TTC549 (cell line): ENCODE data around the gene ZBTB48.

Experiments used
- FAIRE-seq: peaks from 2 replicates; lab custom pipeline; 2012; peaks lifted over from hg19 to GRCh38; lab: Jason Lieb, UNC

Gene ZBTB48

DNA sequence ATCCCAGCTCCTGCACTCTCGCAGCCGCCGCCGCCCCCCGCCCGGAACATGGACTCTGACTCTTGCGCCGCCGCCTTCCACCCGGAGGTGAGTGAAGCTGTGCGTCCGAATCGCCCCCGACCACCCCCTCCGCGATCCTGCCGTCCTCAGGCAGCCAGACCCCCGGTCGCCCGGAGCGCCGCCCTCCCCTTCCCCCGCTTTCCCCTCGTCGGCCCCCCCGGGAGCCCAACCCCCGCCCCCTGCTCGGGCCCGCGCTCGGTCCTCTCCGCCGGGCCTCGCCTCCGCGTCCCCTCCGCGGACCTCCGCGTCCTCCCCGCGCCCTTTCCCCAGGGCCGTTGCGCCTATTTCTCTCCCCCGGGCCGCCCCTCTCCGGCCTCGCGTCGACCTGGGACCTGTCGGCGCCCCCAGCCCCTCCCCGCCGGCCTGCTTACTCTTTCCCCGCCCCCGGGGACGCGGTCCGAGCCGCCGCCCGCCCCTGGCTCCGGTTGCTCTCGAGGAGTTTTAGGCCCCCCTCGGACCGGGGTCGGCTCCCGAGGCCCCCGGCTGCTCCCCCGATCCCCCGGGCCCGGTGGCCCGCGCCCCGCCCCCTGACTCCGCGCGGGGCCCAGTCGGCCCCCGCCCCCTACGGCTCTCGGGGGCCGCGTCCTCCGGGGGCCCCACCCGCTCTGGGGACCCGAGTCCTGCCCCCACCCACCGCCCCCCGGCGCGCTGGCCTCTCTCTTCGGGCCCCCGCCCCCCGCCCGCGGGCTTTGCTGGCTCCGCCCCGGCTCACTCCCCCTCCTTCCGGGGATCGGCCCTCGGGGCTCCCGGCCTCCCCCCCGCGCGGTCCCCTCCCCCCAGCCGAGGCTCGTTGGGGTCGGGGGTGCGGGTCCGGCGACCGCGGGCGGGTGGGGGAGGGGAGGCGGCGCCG, 34.5 kb downstream of the ZBTB48 start:
- no peak for FAIRE-seq

DNA sequence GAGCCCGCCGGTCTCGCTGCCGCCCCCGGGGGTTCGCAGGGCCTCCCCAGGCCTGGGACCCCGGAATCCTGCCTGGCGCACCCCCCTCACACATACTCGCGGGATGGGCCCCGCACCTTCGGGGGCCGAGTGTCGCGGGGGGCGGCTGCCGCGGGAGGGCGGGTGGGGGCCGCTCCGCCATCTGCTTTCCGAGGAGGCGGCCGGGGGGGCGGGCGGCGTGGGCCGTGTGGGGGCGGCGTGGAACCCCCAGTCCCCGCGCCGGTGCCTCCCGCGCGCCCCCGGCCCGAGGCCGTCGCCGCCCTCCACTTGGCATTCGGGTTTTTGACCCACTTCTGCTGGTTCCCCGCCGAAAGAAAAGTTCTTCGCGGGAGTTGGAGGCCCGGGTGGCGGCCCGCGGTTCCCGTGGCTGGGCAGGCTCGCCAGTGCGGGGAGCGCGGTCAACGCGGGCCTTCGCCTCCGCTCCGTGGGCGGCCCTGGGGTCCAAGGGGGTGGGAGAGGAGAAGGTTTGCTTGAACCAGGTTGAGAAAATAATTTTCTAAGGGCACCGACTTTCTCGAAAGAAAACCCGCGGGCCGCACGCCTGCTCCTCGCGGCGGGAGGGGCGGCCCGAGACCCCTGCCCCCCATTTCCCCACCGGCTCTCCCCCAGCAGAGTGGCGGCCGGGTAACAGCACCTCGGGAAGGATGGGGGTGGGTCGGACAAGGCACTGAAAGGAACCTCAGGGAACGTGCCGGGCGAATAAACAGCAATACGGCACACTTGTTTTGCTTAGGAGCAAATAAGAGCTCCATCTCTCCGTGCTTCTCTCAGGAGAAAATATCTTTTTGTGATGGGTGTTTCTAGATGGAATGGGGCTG, 35.4 kb downstream of the ZBTB48 start:
- FAIRE-seq: no peak

DNA sequence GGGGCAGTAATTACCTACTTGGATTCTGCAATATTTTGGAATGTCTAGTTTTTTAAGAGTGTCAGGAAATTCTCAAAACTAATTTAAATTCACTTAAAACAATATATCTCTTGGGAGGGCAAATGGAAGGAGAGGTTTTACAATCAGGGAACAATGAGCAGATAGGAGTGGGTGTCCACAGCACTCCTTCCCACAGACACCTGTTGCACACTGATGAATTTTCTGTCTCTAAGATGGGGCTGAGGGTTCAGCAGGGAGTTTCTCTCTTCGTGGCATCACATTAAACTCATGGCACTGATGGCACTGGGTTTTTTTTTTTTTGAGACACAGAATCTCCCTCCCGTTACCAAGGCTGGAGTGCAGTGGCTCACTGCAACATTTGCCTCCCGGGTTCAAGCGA, 39.3 kb downstream of the ZBTB48 start:
- no peak for FAIRE-seq

DNA sequence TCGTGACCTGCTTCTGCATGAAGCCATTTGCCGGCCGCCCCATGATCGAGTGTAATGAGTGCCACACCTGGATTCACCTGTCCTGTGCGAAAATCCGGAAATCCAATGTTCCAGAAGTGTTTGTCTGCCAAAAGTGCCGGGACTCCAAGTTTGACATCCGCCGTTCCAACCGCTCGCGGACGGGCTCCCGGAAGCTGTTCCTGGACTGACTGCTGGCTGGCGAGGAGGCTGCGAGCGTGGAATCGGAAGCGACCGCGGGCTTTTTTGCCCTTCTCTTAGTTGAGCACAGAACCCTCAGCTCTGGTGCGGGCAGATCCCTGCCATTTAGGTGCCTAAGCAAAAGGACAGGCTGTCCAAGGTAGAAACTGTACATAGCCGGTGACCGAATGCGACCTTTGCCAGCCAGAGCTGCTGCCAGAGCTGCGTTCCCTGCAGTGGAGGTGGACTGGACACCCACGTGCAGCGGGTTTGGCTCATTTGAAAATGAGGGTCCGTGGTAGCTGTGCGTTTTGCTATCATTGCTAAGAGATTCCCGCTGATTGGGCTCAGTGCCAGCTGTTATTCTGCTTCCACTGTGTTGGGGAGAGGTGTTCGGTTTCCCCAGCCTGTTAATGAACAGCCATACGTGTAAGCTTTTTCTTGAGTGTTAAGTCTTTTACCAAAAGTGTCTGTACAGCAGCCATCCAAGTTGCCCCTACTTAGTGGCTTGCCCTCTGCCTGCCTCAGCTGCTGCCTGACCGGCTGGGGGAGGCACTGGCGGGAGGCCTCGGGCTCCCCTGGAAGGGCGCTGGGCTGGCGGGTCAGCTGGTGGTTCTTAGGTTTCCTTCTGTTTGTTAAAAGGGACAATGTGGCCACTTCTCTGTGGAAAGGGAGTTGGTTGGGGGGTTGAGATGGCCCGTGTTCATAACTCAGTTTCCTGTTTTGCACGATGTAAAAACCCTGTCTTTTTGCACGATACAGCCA, 41.9 kb downstream of the ZBTB48 start:
- FAIRE-seq: no peak

DNA sequence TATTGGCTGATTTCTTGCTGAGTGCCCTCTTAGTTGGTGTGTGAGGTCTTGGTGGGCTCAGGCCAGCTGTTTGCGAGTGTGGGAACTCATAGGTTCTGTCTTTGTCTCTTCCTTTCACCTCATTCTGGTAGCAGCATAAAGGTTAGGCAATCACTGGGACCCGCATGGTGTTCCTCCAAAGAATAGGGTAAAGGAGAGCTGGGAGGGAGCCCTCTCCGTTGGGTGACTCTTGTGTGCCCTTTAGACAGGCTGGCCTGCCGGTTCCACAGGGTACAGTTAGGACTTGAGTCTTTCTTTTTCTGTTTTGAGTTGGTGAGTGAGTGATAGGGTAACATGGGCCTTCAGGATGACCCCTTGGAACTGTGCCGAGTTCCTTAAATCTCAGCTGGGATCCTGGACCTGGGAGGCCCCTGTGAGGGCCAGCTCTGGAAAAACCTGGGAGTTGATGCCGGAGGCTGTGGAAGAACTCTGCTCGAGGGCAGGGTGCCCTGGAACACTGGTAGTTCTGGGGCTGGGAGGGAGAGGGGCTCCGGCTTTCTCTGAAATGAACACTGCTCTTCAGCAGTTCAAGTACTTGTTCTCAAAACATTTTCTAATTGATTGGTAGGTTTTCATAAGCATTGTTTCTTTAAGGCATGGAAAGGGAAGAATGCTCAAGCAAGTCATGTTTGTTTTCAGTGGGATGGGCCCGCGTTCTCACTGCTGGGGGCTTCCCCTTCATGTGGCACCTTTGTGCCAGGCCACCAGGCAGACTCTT, 42.8 kb downstream of the ZBTB48 start:
- FAIRE-seq: no peak

DNA sequence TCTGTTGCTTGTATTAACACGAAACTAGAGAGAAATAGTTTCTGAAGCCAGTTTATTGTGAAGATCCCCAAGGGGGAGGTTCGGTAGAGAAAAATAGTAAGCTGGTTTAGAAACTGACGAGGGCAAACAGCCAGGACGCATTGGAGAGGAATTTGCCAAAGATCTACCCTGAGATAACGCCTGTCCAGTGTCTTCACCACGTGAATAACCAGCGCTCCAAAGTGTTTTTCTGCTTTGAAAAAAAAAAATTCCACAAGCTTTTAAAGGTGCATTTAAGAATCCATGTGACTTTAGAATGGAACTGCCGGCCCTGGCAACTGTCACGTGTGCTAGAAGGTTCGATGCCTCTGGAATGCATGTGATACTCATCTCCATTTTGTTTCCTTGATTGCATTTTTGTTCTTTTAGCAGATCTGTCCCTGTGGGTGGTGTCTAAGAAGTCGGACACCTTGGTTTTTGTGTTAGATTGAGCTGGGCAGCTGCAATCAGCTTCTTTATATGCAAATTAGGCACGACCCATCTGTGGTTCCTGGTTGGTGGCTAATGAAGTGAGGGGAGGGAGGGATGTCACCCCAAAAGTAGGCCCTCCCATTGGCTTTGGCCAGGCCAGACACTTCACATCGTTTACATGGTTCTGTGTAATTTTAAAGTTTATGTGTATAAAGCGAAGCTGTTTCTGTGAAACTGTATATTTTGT, 43.6 kb downstream of the ZBTB48 start:
- FAIRE-seq: no peak

DNA sequence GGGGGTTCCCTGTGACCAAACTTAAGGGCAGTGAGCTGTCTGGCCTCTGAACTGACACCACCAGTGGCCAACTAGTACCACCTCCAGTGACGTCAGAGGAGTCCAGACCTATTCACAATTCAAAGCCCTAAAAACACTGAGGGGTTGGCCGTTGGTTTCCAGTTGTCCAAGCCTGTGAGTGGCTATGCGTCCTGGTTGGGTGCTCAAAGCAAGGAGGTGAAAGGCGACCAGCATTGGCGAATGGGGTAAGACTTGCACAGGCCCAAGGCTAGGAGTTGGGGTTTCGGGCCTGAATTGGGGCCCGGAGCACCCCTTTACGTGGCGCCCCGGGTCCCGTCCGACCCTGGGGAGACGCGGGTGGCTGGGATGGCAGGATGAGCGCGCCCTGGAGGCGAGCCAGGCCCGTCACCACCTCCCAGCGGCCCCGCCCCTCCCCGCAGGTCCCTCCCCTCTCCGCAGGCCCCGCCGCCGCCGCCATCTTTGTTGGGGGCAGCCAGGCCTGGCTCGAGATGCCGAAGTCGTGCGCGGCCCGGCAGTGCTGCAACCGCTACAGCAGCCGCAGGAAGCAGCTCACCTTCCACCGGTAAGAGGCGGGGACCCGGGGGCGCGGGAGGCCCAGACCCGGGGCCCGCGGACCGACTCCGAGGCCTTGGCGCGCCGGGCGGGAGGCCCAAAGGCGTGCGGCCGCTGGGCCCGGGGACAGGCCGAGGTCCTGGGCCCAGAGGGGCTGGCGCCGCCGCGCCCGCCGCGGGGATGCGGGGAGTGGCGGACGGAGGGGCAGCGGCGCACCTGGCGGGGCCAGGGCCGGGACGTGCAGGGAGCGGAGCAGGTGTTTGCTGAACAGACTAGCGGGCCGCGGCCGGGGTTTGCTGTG, 45.2 kb downstream of the ZBTB48 start, which contains the start of gene THAP3:
THAP3 (plus strand) TSS at position 159 of the 874 bp plus-strand sequence; CDS start at position 510, 351 bp downstream.
- FAIRE-seq: no peak

DNA sequence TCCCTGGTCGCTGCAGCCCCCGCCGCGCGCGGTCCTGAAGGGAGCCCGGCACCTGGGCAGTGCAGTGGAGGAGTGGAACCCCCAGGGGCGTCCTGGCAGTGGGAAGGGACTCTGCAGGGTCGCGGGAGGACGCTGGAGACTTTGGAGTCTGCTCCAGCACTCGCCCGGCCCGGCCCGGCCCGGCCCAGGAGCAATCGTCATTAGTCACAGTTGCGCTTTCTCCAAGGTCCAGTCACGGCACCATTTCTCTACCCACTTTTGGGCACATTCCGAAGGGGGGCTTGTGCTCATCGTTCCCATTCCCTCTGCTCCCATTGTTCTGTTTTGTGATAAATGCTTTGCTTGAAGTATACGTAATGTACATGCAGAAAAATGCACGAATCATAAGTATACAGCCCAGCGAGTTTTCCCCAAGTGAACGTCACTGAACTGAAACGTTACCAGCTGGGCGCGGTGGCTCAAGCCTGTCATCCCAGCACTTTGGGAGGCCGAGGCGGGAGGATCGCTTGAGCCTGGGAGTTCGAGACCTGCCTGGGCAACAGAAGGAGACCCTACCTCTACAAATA, 45.9 kb downstream of the ZBTB48 start:
- FAIRE-seq: no peak

DNA sequence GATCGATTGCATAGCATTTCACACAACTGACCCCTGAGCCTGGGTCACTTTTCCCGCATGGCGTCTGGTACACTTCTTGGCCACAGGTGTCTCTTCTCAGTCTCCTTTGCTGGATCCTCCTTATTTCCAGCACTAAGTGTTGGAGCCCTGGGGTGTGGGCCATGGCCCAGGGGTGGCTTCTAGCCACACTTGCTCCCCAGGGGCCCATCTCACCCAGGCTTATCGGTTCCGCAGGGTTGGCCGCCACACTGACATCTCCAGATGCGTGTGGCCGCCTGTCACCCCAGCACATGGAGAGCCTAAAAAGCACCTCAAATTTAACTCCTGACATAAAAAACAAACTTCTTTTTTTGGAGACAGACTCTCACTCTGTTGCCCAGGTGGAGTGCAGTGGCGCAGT, 47.2 kb downstream of the ZBTB48 start:
- no peak for FAIRE-seq

DNA sequence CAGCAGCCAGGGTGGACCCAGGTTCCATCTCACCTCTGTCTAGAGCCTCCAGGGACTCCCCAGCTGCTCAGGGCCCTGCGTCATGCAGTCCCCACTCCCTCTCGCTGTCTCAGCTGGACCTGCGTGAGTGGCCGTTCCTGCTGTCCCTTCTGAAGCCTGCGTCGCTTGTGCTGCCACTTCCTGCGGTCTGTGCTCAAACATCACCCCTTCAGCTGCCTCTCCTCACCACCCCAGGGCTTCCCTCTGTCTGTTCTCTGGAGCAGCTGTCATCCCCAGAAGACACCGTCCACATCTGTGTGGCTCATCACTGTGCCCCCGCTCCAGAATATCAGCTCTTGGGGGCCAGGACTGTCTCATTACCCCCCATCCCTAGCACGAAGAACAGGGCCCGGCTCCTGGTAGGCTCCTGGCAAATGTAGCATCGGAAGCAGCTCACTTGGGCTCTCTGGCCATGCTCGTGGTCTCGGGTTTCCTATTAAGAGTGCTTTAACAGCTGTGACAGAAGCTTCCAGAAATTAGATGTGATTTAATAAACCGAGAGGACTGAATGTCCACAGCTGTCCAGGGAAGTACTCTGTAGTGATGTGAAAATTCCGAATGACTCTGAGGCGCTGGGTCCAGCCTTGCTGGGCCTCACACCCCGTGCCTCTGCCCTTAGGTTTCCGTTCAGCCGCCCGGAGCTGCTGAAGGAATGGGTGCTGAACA, 48.2 kb downstream of the ZBTB48 start:
- FAIRE-seq: no peak

DNA sequence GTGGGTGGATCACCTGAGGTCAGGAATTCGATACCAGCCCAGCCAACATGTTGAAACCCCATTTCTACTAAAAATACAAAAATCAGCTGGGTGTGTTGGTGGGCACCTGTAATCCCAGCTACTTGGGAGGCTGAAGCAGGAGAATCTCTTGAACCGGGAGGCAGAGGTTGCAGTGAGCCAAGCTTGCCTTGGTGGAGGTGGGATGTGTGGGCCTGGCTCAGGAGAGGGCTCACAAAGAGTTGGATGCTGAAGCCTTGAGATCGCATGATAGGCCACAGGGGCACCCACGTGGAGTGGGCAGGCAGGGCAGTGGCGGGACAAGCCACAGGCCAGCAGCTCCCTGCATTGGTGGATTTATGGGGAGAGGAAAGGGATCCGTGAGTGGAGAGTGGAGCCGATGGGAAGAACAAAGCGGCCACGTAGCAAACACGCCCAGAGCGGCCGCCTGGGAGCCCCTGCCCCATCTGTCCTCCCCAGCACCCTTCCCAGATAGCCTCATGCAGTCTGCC, 49.2 kb downstream of the ZBTB48 start:
- no peak for FAIRE-seq

DNA sequence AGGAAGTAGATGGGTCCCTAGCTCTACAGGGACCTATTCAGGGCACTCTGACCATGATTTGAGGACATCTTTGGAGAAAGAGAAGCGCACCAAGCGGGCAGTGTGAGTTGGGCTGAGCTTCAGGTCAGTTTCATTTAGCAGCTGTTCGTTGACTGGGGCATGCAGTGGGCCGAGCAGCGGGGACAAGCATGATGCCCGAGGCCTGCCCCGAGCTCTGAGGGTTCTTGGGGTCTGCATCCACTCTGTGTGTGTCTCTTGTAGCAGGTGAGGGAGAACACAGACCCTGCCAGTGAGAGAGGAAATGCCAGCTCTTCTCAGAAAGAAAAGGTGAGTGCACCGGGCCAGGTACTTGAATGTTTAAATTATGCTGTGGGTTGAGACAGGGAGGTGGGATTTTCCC, 50.2 kb downstream of the ZBTB48 start:
- FAIRE-seq: no peak

DNA sequence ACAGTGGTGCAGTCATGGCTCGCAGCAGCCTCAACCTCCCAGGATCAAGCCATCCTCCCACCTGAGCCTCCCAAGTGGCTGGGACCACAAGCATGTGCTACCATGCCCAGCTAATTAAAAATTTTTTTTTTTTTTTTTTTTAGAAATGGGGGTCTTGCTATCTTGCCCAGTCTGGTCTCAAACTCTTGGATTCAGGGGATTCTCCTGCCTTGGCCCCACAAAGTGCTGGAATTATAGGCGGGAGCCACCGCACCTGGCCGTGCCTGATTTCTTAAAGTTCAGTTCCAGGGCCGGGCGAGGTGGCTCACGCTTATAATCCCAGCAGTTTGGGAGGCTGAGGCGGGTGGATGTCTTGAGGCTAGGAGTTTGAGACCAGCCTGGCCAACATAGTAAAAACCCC, 51.3 kb downstream of the ZBTB48 start:
- FAIRE-seq: no peak

DNA sequence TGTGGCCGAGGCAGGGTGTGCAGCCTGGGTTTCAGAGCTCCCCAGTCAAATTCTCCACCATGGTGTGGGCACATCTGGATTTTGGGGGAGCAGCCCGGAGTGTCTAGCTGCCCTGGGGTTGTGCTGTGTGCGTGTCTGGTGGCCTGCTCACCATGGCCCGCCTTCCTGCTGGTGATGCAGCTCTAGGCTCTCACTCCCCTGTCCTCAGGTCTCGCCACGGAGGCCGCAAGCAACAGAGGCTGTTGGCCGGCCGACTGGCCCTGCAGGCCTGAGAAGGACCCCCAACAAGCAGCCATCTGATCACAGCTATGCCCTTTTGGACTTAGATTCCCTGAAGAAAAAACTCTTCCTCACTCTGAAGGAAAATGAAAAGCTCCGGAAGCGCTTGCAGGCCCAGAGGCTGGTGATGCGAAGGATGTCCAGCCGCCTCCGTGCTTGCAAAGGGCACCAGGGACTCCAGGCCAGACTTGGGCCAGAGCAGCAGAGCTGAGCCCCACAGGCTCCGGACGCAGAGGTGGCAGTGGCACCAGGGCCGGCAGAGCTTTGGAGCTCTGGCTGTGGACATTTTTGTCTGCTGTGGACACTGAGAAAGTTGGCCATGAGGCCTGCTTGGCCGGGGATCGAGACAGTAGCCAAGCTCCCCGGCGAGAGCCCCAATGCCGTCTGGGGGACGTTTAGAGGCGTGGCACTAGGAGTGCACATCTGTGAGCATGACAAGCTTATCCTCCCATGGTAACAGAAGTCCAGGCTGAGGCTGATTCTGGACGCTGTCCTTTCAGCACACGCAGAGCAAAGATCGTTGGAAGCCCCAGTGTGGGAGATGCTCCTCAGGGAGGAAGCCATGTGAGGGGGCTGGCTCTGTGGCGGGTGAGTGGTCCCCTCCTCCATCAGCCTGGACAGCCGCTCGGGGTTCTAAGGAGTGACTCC, 53.1 kb downstream of the ZBTB48 start:
- FAIRE-seq: no peak

DNA sequence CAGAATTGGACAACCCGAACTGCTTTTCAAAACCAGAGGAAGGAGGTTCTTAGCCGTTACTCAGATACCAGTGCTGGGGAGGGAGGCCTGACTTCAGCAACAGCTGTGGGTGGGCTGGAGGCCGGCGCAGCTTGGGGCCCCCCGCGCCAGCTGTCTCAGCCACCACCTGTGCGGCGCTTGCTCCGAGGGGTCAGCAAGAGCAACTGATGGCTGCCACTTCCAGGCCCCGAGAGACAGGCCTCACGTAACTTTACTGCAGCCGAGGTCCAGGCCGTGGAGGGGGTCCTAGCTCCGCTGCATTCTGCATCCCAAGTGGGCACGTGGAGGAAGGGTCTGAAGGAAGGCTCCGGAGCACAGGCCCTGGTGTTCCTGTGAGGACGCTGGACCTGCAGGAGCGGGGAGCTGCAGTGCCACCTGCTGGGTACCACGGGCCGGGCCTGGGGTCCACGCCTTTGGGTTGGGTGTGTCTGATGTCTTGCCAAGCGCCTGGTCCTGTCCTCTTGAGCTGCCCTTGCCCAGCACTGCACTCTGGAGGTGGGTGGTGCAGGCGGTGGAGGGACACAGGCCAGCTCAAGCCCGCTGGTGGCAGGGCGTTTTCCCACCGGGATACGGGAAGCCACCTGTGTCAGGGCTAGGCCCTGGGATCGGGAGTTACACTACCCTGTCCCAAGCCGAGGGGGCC, 54.7 kb downstream of the ZBTB48 start:
- no peak for FAIRE-seq

DNA sequence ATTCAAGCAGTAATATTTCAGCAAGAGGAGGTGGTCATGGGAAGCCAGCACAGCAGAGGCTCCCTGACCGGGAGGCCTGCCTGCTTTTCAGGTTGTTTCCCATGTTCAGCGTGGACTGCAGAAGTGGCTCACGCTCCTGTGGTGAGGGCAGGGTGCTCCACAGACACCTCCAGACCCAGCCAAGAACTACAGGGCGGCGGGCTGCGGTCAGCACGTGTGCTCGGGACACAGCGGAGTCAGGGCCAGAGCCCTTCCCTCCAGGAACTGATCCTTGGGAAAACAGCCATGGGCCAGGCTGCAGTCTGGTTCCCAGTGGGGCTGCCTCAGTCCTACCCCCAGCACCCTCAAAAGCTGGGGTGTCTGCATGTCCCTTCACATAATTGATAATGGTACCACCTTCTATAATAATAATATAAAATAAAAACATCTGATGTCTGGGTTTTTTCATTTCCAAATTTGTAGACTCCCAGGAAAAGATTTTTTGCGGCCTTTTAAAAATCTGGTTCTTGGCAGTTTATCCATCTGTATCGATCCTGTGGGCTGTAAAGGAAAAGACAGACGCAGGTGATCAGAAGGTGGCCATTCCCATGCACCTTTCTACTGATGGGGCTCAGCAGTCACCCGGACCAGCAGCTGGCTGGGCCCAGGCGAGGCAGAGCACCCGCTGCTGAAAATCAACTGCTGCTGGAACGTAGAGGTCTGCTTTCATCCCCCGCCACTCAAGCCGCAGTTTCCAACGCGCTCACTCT, 55.5 kb downstream of the ZBTB48 start:
- FAIRE-seq: no peak
